CD14-positive monocyte (primary cell): ENCODE results near the gene POMC. TPM values are rescaled to one million over a fixed set of nuclear protein-coding genes. Genes with fewer than 3 reads are reported as not detected.
A peak's percentile ranks its signal among the peaks of the same experiment; 100 is the strongest.

Source experiments
- DNase-seq, 3 donors: peaks; one replicate each; pipeline ENCODE4 v3.0.0-alpha.2; 2011 to 2022
- H2AFZ ChIP-seq: 2 replicates; pipeline ENCODE4 v1.6.0; 2012; ENCODE audit warnings: mild to moderate bottlenecking, low read depth, low read length, inconsistent platforms; ENCODE audit not compliant: insufficient read depth, poor library complexity, severe bottlenecking
- H3K27ac ChIP-seq, 2 donors: 1 replicate in 1 of 2; 2 replicates in 1 of 2; pipeline ENCODE4 v1.5.1; 2012 to 2013; ENCODE audit warnings: low read length in 2 of 2, control low read depth in 1 of 2, inconsistent platforms in 1 of 2, low read depth in 1 of 2, mild to moderate bottlenecking in 1 of 2
- H3K27me3 ChIP-seq, 2 donors: one replicate each; pipeline versions ENCODE4 v1.6.0 to v1.6.1; 2011 to 2013; ENCODE audit warnings: low read length in 2 of 2; ENCODE audit not compliant: control insufficient read depth in 2 of 2, insufficient read depth in 2 of 2
- H3K36me3 ChIP-seq, 2 donors: replicated peaks in 1 of 2; 1 replicate in 1 of 2; 2 replicates in 1 of 2; pipeline versions ENCODE4 v1.5.1 to v1.6.1; 2012 to 2013; ENCODE audit warnings: low read length in 2 of 2, control low read depth in 1 of 2, inconsistent platforms in 1 of 2, mild to moderate bottlenecking in 1 of 2; ENCODE audit not compliant: insufficient read depth in 2 of 2, control insufficient read depth in 1 of 2
- H3K4me1 ChIP-seq, 2 donors: 1 replicate in 1 of 2; 2 replicates in 1 of 2; pipeline versions ENCODE4 v1.5.1 to v1.6.1; 2012 to 2013; ENCODE audit warnings: low read length in 2 of 2, control low read depth in 1 of 2, inconsistent platforms in 1 of 2, mild to moderate bottlenecking in 1 of 2, moderate library complexity in 1 of 2; ENCODE audit not compliant: insufficient read depth in 2 of 2, control insufficient read depth in 1 of 2
- H3K4me2 ChIP-seq: replicated peaks from 2 replicates; pipeline ENCODE3; 2012; ENCODE audit warnings: low read length, moderate library complexity, mild to moderate bottlenecking; ENCODE audit not compliant: poor library complexity, severe bottlenecking; ENCODE audit errors: extremely low read depth
- H3K4me3 ChIP-seq, 3 experiments: fragments of 200-600 bp in 1 of 3; sonication (generic) in 1 of 3; replicated peaks in 1 of 3; 1 replicate in 2 of 3; 2 replicates in 1 of 3; pipeline ENCODE4 v1.5.1; 2011 to 2013; ENCODE audit warnings: low read length in 3 of 3, mild to moderate bottlenecking in 3 of 3, control low read depth in 2 of 3, low read depth in 2 of 3, inconsistent platforms in 1 of 3, moderate library complexity in 1 of 3
- H3K79me2 ChIP-seq: 2 replicates; pipeline ENCODE4 v1.6.0; 2012; ENCODE audit warnings: mild to moderate bottlenecking, control low read depth, inconsistent platforms, low read length, moderate library complexity; ENCODE audit not compliant: insufficient read depth
- H3K9ac ChIP-seq: 2 replicates; pipeline ENCODE4 v1.6.0; 2017; ENCODE audit warnings: low read length, mild to moderate bottlenecking; ENCODE audit not compliant: insufficient read depth, poor library complexity, severe bottlenecking
- H3K9me3 ChIP-seq, 2 donors: replicated peaks in 1 of 2; 1 replicate in 1 of 2; 2 replicates in 1 of 2; pipeline versions ENCODE4 v1.5.1 to v1.6.1; 2012 to 2013; ENCODE audit warnings: low read length in 2 of 2, control low read depth in 1 of 2; ENCODE audit not compliant: control insufficient read depth in 1 of 2, insufficient read depth in 1 of 2
- H4K20me1 ChIP-seq: 2 replicates; pipeline ENCODE4 v1.6.0; 2012; ENCODE audit warnings: mild to moderate bottlenecking, low read length, control low read depth, moderate library complexity; ENCODE audit not compliant: insufficient read depth
- H3K27ac Mint-ChIP-seq, 7 donors: one replicate each; pipeline ENCODE4 v1.8.0; 2020; ENCODE audit warnings: mild to moderate bottlenecking in 7 of 7, mixed read lengths in 7 of 7, moderate library complexity in 6 of 7, inconsistent platforms in 2 of 7
- H3K27me3 Mint-ChIP-seq, 3 donors: one replicate each; pipeline ENCODE4 v1.8.0; 2021 to 2022; ENCODE audit warnings: low read depth in 3 of 3, mild to moderate bottlenecking in 3 of 3, mixed read lengths in 3 of 3, moderate library complexity in 3 of 3, inconsistent platforms in 1 of 3
- H3K36me3 Mint-ChIP-seq, 2 donors: one replicate each; pipeline ENCODE4 v1.8.0; 2020; ENCODE audit warnings: mixed read lengths in 2 of 2, inconsistent platforms in 1 of 2, mild to moderate bottlenecking in 1 of 2
- H3K4me1 Mint-ChIP-seq: one replicate; pipeline ENCODE4 v1.8.0; 2020; ENCODE audit warnings: mild to moderate bottlenecking, mixed read lengths
- H3K4me3 Mint-ChIP-seq, 2 donors: one replicate each; pipeline ENCODE4 v1.8.0; 2020; ENCODE audit warnings: mild to moderate bottlenecking in 2 of 2, mixed read lengths in 2 of 2, moderate library complexity in 1 of 2
- H3K9me3 Mint-ChIP-seq, 7 donors: one replicate each; pipeline ENCODE4 v1.8.0; 2020 to 2022; ENCODE audit warnings: mixed read lengths in 7 of 7, mild to moderate bottlenecking in 6 of 7, moderate library complexity in 6 of 7, inconsistent platforms in 2 of 7
- CTCF ChIP-seq: fragments of 200-600 bp; IDR thresholded peaks from one replicate; pipeline ENCODE4 v1.8.0; 2022; ENCODE audit warnings: antibody characterized with exemption, mild to moderate bottlenecking
- WGBS: methylation state at CpG from one replicate; pipeline ENCODE4 v1.1.5; 2013; ENCODE audit warnings: missing lambda C conversion rate; ENCODE audit not compliant: insufficient coverage; 5-methylcytosine and 5-hydroxymethylcytosine counted together
- intact Hi-C, 2 donors: fragments of 100-400 bp; cut with micrococcal nuclease; formaldehyde crosslinking; loops; one replicate each; pipeline versions ENCODE4 v1.15.0 to v1.15.1; 2023
- polyA plus RNA-seq, 3 donors: library from polyadenylated mRNA; depleted of rRNA in 1 of 3; unstranded in 2 of 3; stranded (reverse) in 1 of 3; fragments of 300-500 nt in 2 of 3; fragments of >200 nt in 1 of 3; fragmentation: Illumina TruSeq in 2 of 3; gene quantifications; 1 replicate in 2 of 3; 2 replicates in 1 of 3; pipeline ENCODE4 v1.2.3, GENCODE V29; 2012 to 2021

The POMC gene
- polyA plus RNA-seq, 3 donors = 3.5 to 4.7 (median 4.6) TPM

- no peak for DNase-seq
- peak overlapping the region in 1 of 7 donors; percentile 66 for H3K27ac Mint-ChIP-seq
- intact Hi-C loops = loop anchor here in 1 of 2 donors (5.0 kb wide), 1 partner anchor 90 kb away; the partner anchor contains the start of gene EFR3B
- TF ChIP-seq CTCF = no peak
- Histone ChIP-seq H4K20me1 (no peaks in the 10 kb centered on the region), H3K79me2 (no peaks in the 10 kb centered on the region), H3K4me3 (no peak overlapping the region), H3K4me2 (no peak overlapping the region), H3K27ac (no peak overlapping the region), H3K27me3 (peaks cover 22 to 56% of the 10 kb centered on the region in 2 donors), H3K4me1 (peaks cover 8 to 16% of the 10 kb centered on the region in 2 donors), H3K9ac (no peak overlapping the region), H3K36me3 (no peaks in the 10 kb centered on the region), H3K9me3 (peaks cover 0 to 11% of the 10 kb centered on the region in 2 donors), H2AFZ (no peak overlapping the region)
- peaks cover 3% of the 10 kb centered on the region in 2 donors for H3K36me3 Mint-ChIP-seq
- peaks cover 60 to 74% (median 67%) of the 10 kb centered on the region in 3 donors for H3K27me3 Mint-ChIP-seq
- peaks cover 20% of the 10 kb centered on the region for H3K4me1 Mint-ChIP-seq
- H3K4me3 Mint-ChIP-seq = peak overlapping the region in 1 of 2 donors; percentile 87
- H3K9me3 Mint-ChIP-seq = peaks cover 0 to 17% (median 2%) of the 10 kb centered on the region in 7 donors
- WGBS = 86% methylated on average over 13 of the region's 13 CpGs
Observed at GRCh38 chr2:25132693-25133092, 35.7 kb downstream of the POMC start.

GRCh38 chr2:25132299-25132635 lies 36.1 kb downstream of the POMC start:
- Histone ChIP-seq H3K4me3 (peak overlapping the region in 1 of 3 experiments; percentile 51), H3K9me3 (peaks cover 0 to 11% of the 10 kb centered on the region in 2 donors), H3K36me3 (no peaks in the 10 kb centered on the region), H2AFZ (no peak overlapping the region), H3K4me1 (peaks cover 8 to 16% of the 10 kb centered on the region in 2 donors), H3K27me3 (peaks cover 22 to 56% of the 10 kb centered on the region in 2 donors), H3K79me2 (no peaks in the 10 kb centered on the region), H3K27ac (no peak overlapping the region), H4K20me1 (no peaks in the 10 kb centered on the region), H3K9ac (no peak overlapping the region), H3K4me2 (peak overlapping the region; percentile 63)
- peaks cover 20% of the 10 kb centered on the region for H3K4me1 Mint-ChIP-seq
- peaks cover 3% of the 10 kb centered on the region in 2 donors for H3K36me3 Mint-ChIP-seq
- peak overlapping the region; percentile 73 to 87 for H3K4me3 Mint-ChIP-seq
- peaks cover 0 to 17% (median 2%) of the 10 kb centered on the region in 7 donors for H3K9me3 Mint-ChIP-seq
- WGBS = 24% methylated on average over 6 of the region's 9 CpGs
- no peak overlapping the region for H3K27ac Mint-ChIP-seq
- peaks cover 60 to 74% (median 67%) of the 10 kb centered on the region in 3 donors for H3K27me3 Mint-ChIP-seq
- DNase-seq = no peak
- TF ChIP-seq CTCF = no peak
- intact Hi-C loops = loop anchor here in 1 of 2 donors (5.0 kb wide), 1 partner anchor 90 kb away; the partner anchor contains the start of gene EFR3B
